NCI-H1048 (cell line): ENCODE measurements around the gene TIAM2.

Experiments
- DNase-seq: peaks from one replicate; lab custom pipeline; 2025; lab: John Stamatoyannopoulos, UW

Gene TIAM2

DNA sequence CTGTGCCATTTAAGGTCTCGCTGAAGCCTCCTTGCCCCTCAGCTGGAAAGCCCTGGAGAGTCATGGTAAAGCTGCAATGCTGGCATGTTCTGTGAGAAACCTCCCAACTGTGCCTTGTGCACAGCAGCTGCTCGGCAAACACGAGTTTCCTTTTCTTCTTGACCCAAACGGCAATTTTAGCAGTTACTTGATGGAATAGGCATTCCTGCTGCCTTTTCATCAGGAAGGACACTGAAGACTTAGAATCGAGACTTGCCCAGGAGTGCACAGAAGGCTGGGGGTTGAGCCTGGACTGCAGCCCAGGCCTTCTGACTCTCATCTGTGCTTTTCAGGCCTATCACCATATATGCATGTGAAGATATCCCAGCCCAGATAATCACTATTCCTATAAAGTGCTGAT lies 240.0 kb downstream of the TIAM2 start:
- no peak for DNase-seq

DNA sequence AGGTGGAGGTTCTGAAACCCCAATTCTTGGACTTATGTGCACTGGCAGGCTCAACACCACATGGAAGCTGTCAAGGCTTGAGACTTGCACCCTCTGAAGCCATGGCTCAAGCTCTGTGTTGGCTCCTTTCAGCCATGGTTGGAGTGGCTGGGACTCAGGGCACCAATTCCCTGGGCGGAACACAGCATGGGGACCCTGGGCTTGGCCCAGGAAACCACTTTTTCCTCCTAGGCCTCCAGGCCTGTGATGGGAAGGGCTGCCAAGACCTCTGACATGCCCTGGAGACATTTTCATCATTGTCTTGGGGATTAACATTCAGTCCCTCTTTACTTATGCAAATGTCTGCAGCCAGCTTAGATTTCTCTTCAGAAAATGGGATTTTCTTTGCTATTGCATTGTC lies 242.5 kb downstream of the TIAM2 start:
- no peak for DNase-seq

DNA sequence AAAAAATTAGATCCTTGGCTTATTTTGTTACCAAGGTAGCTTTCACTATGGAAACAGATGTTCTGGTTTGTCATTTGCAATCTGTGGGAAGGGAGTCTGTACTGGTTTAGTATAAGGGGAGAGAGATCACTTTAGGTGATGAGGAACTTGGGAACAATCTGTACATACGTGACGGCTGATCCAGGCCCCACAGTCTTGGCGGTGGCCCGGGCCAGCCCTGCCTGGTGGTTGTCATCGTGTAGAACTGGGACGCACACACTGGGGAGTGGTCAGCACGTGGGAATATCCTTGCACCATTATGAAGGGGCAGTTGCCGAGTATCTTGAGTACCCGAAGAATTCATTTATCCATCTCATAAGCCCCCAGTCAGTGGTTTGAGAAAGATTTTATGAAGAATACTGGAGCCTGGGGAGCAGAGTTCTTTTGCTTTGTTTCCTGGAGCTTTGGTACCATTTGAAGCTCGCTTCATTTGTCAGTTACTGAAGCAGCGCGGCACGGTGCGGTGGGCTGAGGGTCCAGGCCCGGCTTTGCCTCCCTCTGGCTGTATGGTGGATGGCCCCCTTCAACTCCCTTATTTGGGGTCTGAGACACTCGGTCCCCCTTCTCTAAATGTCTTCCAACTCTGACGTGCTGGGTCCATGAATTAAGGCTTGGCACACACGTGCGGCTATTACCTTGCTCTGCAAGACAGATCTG lies 245.9 kb downstream of the TIAM2 start:
- no peak for DNase-seq

DNA sequence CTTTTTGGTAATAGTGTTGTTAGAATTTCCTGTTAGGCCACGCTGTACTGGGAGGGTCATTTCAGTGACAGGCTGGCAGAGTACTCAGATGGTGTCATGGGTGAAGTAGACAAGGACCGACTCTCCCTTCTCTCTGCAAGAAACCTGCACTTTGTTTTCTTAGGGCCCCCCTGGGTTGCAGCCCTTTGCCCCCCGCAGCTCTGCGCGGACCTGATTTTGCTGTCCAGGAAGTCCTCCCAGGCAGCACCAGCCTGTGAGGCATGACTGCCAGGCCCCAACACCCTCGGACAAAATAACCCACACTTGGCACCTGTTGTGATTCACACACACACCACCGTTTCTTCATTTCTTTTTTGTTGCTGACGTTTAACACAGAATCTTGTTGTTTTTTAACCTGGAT lies 246.9 kb downstream of the TIAM2 start:
- DNase-seq: no peak

DNA sequence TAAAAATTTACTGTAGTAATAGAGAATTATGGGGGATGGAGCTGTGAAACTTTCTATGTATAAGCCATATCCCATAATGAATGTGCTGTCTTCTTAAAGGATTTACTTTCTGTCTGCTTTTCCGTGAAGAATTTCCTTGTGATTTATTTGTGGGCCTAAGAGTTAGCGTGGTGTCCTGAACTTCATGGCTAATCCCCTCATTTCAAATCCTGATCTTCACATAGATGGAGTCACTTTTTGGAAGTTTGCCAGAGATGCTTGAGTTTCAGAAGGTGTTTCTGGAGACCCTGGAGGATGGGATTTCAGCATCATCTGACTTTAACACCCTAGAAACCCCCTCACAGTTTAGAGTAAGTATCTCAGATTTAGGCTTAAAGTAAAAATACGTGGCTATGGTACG lies 249.3 kb downstream of the TIAM2 start:
- DNase-seq: no peak

DNA sequence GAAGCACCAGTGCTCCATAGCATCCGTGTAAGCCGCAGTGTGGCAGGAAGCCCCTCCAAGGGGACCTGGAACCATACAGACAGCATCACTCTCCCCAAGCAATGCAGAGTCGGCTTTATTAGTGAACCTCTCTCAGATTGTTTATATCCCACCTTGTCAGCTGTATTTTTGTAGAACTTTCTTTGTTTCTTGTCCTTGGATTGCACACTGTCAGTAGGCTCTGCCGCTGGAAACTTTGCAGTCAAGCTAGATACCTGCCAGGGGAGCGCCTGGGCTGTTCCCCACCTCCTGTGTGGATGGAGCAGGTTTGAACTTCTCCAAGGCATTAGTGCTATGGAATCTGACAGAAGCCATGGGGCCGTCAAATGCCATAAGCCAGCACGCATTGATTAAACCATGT lies 250.1 kb downstream of the TIAM2 start:
- DNase-seq: no peak

DNA sequence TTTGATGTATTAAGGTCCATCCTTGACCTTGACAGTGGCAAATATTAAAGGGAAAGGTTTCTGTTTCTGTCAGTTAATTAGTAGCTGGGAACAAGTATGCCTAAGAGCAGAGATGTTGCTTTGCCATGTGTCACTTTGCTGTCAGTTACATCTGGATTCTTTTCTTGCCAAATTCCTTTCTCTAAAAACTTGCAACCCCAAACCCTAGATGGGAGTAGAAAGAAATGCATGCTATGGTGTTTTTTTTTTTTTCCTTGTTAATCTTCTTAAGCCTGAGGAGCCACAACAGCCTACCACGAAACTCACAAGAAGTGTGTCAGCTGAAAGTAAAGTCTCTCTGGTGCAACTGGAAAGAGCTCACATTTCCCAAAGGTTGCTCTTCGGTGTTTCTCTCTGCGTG lies 250.7 kb downstream of the TIAM2 start:
- DNase-seq: no peak

DNA sequence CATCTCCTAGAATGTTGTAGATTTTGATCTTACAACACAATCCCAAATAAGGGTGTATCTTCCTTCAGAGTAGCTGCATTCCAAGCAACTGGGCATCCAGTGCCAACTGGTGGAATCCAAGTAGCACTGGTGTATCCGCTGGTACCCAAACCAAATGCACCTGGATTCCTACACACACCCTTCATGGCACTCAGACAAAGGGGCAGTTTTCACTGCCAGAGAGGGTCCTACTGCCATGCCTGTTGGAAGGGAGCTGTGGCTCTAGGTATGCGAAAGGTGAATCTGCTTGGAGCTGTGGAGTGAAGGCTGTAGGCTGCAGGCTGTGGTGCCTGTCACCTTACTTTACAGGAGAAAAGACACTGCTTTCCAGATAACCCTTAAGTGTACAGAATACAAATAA lies 251.7 kb downstream of the TIAM2 start:
- DNase-seq: no peak

DNA sequence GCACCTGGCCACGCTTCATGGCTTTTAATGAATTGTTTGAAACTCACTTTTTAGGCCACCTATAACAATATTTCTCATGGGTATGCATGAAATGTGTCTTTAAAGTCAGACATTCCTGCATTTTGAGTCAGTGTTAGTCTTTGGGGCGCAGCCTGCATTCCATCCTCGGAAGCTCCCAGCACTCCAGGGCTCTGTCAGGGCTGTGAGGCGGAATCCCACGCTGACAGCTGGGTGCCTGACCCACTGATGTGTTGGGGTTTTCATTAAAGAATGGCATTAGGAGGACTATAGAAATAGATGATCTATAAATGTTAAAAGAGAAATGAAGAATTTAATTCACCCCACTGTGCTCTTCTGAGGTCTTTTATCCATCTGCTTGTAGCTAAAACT lies 252.5 kb downstream of the TIAM2 start:
- no peak for DNase-seq

DNA sequence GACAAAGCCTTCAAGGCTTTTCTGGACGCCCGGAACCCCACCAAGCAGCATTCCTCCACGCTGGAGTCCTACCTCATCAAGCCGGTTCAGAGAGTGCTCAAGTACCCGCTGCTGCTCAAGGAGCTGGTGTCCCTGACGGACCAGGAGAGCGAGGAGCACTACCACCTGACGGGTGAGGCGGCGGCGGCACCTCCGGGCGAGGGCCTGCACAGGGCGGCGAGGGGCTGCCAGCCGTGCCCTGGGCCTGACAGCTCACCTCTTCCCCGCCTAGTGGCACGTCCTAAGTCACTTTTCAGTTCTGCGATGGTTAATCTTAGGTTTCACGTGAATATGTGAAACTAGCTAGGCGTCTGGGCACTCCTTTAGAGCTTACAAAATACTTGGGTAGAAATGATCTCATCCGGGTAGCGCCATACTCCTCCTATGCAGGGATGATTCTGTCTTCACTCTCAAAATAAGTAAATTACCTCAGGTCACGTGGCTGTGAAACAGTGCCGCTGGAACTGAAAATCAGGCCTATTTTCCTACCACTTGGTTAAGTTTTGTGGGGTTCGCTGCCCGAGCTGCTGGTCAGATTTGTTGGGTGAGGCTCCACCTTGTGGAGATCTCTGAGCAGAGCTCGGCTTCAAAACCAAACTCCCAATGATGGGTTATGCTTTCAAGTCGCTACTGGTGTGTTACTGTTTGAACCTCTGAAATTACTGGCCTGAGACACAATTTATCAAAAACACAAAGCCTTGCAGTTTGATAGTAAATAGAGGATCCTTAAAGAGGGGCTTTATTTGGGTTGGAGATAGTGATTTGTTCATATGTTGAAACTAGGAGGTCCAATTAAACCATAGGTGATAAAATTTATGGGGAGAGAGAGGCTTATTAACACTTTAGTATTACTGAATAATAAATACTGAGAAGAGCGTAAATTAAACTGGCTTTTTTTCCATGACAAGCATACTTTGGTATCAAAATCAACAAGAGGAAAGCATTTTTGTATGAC lies 253.2 kb downstream of the TIAM2 start:
- no peak for DNase-seq

DNA sequence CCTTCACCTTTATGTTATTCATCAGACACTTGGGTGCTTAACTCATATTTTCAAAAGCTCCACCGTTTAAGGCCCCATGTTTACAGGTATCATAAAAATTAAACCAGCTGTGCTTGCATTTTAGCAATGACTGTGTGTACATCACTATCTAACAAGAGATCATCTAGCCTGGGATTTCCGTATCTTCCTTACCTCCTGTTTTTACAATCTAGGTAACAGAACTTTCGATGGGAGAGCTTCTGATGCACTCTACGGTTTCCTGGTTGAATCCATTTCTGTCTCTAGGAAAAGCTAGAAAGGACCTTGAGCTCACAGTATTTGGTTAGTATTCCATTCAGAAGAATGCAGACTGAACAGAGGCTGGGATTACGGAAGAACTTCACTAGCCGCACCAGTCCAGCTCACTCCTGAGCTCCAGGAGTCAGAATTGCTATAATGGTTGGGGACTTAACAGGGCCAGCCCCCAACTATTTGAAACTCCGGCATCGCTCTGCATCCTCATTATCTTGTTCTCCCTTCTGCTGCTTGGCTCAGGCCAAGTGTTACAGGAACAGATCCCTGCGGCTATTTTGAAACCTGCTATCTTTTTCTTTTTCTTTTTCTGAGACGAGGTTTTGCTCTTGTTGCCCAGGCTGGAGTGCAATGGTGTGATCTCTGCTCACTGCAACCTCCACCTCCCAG lies 255.7 kb downstream of the TIAM2 start:
- DNase-seq: no peak

DNA sequence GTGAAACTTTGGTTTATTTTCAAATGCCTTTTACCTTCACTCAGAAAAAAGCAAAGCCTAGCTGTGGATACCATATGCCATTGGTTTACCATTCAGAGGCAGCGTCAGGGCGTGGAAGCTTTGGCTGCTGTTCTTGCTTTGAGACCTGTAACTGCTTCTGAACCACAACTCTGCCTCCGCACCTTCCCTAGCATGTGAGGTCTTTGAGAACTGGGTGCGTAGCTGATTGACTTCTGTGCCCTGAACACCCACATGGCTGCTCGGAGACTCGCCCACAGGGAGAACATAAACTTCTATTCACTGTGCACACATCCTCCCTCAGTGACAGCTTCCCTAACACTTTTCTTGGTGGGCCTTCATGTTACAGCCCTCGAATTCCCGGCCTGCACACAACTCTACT lies 257.5 kb downstream of the TIAM2 start:
- no peak for DNase-seq

DNA sequence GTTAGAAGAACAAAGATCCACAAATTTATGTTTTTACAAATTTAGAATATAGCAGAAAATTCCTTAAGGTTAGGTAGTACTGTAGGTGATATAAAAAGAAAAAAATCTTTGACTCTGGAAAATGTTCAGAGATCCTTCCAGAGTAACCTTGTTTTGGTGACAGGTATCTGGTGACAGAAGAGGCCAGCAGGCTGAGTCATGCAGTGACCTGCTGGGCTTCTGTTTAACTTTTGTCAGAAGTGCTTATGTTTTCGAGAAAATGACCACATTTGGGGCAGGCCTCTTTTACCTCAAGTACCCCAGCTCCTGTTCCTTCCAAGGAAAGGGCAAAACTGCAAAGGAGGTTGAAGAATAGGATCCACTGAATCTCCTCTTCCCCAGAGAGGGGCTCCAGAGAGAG lies 258.2 kb downstream of the TIAM2 start:
- no peak for DNase-seq

DNA sequence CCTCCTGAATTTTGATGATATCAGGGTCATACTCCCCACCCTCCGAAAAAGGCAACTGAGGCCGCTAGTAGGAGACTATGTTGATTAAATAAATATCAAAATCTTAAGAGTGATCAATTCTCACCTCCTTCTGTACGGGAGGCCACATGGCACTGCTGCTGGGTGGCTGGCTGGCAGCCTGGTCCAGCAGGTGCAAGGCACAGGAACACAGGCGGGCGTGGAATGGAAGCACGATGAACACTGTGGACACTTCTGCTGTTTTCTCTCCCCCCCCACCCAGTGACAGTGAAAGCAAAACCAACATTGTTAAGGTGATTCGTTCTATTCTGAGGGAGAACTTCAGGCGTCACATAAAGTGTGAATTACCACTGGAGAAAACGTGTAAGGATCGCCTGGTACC lies 259.0 kb downstream of the TIAM2 start:
- DNase-seq: no peak

DNA sequence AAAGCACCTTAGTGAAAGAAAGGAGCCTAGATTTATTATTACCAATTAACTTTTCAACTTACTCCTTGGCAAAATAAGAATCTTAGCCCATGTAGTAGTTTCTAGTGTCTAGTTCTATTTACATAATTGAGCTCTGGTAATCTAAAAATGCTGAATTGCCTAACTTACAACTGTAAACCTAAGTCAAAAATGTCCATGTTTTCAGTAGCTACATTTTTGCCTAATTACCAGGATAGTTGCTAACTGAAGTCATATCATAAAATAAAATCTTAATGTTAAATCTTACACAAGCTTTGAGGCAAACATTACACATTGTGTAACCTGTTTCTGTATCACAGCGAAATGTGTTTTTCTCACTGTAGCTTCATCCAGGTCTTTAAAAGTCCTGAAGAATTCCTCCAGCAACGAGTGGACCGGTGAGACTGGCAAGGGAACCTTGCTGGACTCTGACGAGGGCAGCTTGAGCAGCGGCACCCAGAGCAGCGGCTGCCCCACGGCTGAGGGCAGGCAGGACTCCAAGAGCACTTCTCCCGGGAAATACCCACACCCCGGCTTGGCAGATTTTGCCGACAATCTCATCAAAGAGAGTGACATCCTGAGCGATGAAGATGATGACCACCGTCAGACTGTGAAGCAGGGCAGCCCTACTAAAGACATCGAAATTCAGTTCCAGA lies 261.1 kb downstream of the TIAM2 start:
- DNase-seq: no peak

DNA sequence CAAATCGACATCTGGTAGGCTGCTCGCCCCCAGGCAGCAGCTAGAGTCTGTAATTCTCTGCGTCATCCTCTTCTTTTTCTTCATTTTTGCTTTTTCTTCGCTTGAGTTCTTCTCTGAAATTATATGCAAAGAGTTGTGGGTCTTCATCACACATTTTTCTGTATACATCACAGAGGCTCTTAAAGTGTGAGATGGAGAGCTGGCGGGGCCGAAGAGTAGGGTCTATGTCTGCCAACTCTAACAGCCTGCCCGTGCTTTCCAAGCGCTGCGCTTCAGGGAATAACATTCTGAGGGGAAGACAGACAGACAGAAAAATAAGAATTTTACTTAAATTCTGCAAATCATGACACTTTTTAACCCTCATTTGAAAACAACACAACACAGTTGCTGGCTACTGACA lies 262.7 kb downstream of the TIAM2 start:
- DNase-seq: no peak

DNA sequence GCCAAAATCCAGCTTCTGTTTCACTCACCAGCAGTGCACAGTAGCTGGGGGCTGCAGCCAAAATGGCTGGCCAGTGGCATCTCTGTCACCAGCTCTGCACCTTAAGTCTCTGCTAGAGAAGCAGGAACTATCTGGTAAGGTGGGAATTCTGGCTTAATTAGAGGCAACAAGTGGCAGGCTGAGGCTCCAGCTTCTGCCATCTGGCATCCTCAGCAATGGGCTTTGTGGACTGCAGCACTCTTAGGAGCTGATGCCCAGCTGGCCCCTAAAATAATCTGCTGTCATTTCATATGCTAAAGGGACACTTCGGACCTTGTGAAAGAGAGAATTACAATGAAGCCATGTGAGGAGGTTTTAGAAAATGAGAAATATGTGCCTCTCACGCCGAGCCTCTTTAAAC lies 264.1 kb downstream of the TIAM2 start:
- no peak for DNase-seq

DNA sequence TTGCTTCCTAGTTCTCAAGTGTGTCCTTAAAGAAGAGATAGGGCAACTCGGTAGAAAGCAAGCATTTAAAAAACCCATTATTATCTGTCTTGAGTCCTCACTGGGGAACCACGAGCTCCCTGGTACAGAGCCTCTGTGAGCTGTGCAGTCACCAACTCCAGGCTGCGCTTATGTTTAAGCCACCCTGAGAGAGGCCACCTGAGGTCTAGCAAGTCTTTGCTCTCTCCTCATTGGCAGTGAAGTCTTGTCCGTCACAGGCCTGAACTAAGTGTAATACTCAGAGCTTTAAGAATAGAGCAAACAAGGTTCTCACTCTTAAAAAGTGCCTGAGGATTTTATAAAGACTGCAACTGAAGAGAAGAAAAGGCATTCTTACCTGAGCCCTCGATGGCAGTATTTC lies 264.8 kb downstream of the TIAM2 start:
- no peak for DNase-seq

DNA sequence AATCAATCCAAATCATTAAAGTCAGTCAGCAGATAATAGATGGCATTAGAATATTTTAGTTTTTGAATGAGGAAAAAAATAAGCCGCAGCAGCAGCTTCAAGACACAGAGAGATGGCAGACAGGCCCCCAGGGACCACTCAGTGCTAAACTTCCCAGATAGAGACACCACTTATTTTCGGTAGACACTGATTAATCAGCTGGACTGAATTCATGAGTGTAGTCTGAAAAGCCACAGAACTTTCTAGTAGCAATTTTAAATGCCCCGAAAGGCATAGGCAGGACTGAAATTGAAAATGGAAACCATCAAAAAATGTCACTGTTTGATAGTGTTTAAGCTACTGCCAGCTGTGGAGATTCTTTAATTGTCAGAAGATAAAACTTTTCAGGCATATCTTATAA lies 265.6 kb downstream of the TIAM2 start:
- no peak for DNase-seq

DNA sequence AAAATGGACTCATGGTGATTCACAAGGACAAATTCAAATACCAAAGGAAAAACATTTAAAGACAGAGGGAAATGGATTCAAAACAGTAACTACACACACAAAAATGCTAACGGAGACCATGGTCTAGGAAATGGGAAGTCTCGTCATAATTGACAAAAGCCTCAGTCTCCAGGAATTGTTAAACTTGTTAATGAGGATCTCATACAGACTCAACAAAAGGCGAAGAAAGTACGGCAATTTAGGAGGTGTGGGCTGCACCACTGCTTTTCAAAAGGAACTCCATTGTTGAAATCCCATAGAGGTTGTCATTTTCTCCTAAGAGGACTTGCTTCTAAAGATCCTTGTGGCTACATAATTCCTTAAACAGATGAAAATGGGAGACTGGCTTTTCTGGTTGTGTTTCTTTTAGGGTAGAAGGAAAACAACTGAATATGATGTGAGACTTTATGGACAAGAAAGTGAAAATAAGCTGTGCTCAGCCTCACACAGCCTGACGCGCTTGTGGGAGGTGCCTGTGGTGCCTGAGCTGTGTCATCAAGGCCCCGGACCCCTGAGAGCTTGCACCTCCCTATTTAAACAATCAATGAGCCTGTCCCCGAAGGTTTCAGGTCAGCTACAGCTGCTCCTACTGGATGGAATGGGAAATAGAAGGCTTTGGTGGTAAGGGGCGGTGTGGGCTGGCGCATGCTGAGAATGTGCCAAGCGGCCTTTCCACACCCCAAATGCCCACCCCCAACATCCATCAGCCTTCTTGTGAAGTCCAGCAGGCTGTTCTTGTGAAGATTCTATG lies 266.2 kb downstream of the TIAM2 start:
- DNase-seq: no peak

DNA sequence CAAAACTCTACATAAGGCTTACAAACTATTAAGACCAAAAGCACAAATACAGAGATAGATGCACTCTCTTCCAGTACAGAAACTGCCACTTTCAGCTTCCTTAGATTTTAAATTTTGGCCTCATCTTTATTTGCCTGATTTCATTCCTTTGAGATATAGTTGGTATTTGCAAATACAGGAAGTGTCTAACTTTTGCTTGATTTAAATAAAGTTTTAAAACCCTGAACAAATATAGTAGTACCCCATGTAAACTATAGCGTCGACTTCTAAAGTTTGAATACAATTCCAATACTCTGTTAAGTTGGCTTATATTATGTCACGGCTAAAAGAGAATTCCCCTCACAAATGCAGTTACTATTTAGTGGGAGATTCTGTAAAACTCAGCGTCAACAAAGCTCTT lies 267.5 kb downstream of the TIAM2 start:
- DNase-seq: no peak
